ENCODE results near the gene EPHB2.

- TF ChIP-seq, protein P1, sequence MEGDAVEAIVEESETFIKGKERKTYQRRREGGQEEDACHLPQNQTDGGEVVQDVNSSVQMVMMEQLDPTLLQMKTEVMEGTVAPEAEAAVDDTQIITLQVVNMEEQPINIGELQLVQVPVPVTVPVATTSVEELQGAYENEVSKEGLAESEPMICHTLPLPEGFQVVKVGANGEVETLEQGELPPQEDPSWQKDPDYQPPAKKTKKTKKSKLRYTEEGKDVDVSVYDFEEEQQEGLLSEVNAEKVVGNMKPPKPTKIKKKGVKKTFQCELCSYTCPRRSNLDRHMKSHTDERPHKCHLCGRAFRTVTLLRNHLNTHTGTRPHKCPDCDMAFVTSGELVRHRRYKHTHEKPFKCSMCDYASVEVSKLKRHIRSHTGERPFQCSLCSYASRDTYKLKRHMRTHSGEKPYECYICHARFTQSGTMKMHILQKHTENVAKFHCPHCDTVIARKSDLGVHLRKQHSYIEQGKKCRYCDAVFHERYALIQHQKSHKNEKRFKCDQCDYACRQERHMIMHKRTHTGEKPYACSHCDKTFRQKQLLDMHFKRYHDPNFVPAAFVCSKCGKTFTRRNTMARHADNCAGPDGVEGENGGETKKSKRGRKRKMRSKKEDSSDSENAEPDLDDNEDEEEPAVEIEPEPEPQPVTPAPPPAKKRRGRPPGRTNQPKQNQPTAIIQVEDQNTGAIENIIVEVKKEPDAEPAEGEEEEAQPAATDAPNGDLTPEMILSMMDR (IDR thresholded peaks at IDR 0.05), result no peak
- TF ChIP-seq TCF7 (CRISPR knock-in tag; IDR thresholded peaks at IDR 0.05; ENCODE audit: low read depth) (no peak), ZNF121 (CRISPR knock-in tag; IDR thresholded peaks at IDR 0.05) (no peak), NR3C1 (CRISPR knock-in tag; conservative IDR thresholded peaks at IDR 0.05; ENCODE audit: low read depth) (no peak), ZBTB21 (CRISPR knock-in tag; IDR thresholded peaks at IDR 0.05; ENCODE audit: borderline replicate concordance) (no peak), ZNF423 (CRISPR knock-in tag; IDR thresholded peaks at IDR 0.05) (no peak), ZNF532 (CRISPR knock-in tag; IDR thresholded peaks at IDR 0.05; ENCODE audit: borderline replicate concordance) (no peak), KAT7 (CRISPR knock-in tag; IDR thresholded peaks at IDR 0.05; ENCODE audit: borderline replicate concordance) (no peak), JUN (CRISPR knock-in tag; IDR thresholded peaks at IDR 0.05) (no peak), FOXP1 (CRISPR knock-in tag; IDR thresholded peaks at IDR 0.05; ENCODE audit: borderline replicate concordance) (no peak), SP1 (CRISPR knock-in tag; conservative IDR thresholded peaks at IDR 0.05) (no peak)
- TF ChIP-seq, protein P2, sequence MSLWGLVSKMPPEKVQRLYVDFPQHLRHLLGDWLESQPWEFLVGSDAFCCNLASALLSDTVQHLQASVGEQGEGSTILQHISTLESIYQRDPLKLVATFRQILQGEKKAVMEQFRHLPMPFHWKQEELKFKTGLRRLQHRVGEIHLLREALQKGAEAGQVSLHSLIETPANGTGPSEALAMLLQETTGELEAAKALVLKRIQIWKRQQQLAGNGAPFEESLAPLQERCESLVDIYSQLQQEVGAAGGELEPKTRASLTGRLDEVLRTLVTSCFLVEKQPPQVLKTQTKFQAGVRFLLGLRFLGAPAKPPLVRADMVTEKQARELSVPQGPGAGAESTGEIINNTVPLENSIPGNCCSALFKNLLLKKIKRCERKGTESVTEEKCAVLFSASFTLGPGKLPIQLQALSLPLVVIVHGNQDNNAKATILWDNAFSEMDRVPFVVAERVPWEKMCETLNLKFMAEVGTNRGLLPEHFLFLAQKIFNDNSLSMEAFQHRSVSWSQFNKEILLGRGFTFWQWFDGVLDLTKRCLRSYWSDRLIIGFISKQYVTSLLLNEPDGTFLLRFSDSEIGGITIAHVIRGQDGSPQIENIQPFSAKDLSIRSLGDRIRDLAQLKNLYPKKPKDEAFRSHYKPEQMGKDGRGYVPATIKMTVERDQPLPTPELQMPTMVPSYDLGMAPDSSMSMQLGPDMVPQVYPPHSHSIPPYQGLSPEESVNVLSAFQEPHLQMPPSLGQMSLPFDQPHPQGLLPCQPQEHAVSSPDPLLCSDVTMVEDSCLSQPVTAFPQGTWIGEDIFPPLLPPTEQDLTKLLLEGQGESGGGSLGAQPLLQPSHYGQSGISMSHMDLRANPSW (CRISPR knock-in tag; conservative IDR thresholded peaks at IDR 0.05; ENCODE audit: low read depth), result no peak
- TF ChIP-seq, protein P3, sequence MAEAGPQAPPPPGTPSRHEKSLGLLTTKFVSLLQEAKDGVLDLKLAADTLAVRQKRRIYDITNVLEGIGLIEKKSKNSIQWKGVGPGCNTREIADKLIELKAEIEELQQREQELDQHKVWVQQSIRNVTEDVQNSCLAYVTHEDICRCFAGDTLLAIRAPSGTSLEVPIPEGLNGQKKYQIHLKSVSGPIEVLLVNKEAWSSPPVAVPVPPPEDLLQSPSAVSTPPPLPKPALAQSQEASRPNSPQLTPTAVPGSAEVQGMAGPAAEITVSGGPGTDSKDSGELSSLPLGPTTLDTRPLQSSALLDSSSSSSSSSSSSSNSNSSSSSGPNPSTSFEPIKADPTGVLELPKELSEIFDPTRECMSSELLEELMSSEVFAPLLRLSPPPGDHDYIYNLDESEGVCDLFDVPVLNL (CRISPR knock-in tag; IDR thresholded peaks at IDR 0.05; ENCODE audit: borderline replicate concordance, low read depth), result no peak
Measured at GRCh38 chr1:22819361-22819760, 108.7 kb downstream of the EPHB2 start.
